GM18909 (cell line): ENCODE data around the gene PDRG1.

ENCODE experiments used
- ATAC-seq: cut with Tn5 transposase; IDR thresholded peaks from one replicate; pipeline ENCODE4 v1.9.1; 2021; ENCODE audit warnings: mild to moderate bottlenecking; ENCODE audit not compliant: unreplicated experiment, poor library complexity

The PDRG1 gene

GRCh38 chr20:31968291-31969126 is 16.7 kb upstream of the PDRG1 start:
- peak; percentile 51 for ATAC-seq

GRCh38 chr20:31967830-31968249 is 16.0 kb upstream of the PDRG1 start, which contains the start of gene XKR7:
Gene XKR7, plus strand, starts transcription at chr20:31968151. Its CDS starts 25 bp downstream, at chr20:31968176.
- ATAC-seq, result no peak

GRCh38 chr20:31966991-31967655 is 15.3 kb upstream of the PDRG1 start:
- no peak for ATAC-seq

- no peak for ATAC-seq
These were observed 12.0 kb upstream of the PDRG1 start for GRCh38 chr20:31963889-31964288.

GRCh38 chr20:31962761-31963160 is 10.9 kb upstream of the PDRG1 start:
- ATAC-seq, result no peak

- ATAC-seq, result no peak
These were observed 5.0 kb upstream of the PDRG1 start for GRCh38 chr20:31956556-31957526.

- ATAC-seq, result no peak
These were observed 2.7 kb upstream of the PDRG1 start for GRCh38 chr20:31954500-31954899.

GRCh38 chr20:31953556-31954148 is 1.8 kb upstream of the PDRG1 start:
- no peak for ATAC-seq

- ATAC-seq, result no peak
These were observed 680 bp downstream of the PDRG1 start for GRCh38 chr20:31951203-31951529.

GRCh38 chr20:31949877-31950646 is 1.8 kb downstream of the PDRG1 start:
- no peak for ATAC-seq

GRCh38 chr20:31948008-31948407 is 3.8 kb downstream of the PDRG1 start:
- no peak for ATAC-seq

GRCh38 chr20:31945785-31946184 is 6.1 kb downstream of the PDRG1 start:
- no peak for ATAC-seq

- no peak for ATAC-seq
These were observed 6.5 kb downstream of the PDRG1 start for GRCh38 chr20:31945319-31945718.

- ATAC-seq, result no peak
These were observed 8.8 kb downstream of the PDRG1 start for GRCh38 chr20:31943052-31943471.

GRCh38 chr20:31939661-31940060 is 12.2 kb downstream of the PDRG1 start:
- no peak for ATAC-seq

- no peak for ATAC-seq
These were observed 14.0 kb downstream of the PDRG1 start for GRCh38 chr20:31937820-31938219.

GRCh38 chr20:31936420-31936819 is 15.4 kb downstream of the PDRG1 start:
- ATAC-seq, result no peak

- ATAC-seq, result no peak
These were observed 16.7 kb downstream of the PDRG1 start for GRCh38 chr20:31934968-31935764.

- no peak for ATAC-seq
These were observed 17.4 kb downstream of the PDRG1 start for GRCh38 chr20:31934491-31934890.
